ENCODE data around the gene NDUFS6.

GRCh38 chr5:1823381-1824034, 22.3 kb downstream of the NDUFS6 start:
- TF ChIP-seq EZH2 (IDR thresholded peaks at IDR 0.05; ENCODE audit: borderline replicate concordance, low read depth, low read length, poor library complexity, severe bottlenecking) (no peak), CTCF (conservative IDR thresholded peaks at IDR 0.05; ENCODE audit: low read depth, low read length) (no peak)
